Measurements from ENCODE around the gene GSG1L.

Gene GSG1L

GRCh38 chr16:27923751-27924150 lies 139.8 kb downstream of the GSG1L start:
- TF ChIP-seq, protein P1, sequence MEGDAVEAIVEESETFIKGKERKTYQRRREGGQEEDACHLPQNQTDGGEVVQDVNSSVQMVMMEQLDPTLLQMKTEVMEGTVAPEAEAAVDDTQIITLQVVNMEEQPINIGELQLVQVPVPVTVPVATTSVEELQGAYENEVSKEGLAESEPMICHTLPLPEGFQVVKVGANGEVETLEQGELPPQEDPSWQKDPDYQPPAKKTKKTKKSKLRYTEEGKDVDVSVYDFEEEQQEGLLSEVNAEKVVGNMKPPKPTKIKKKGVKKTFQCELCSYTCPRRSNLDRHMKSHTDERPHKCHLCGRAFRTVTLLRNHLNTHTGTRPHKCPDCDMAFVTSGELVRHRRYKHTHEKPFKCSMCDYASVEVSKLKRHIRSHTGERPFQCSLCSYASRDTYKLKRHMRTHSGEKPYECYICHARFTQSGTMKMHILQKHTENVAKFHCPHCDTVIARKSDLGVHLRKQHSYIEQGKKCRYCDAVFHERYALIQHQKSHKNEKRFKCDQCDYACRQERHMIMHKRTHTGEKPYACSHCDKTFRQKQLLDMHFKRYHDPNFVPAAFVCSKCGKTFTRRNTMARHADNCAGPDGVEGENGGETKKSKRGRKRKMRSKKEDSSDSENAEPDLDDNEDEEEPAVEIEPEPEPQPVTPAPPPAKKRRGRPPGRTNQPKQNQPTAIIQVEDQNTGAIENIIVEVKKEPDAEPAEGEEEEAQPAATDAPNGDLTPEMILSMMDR (conservative IDR thresholded peaks at IDR 0.05; ENCODE audit: low read length): no peak
- H3K4me3 ChIP-seq (ENCODE audit: low read length): no peak overlapping the region
- no peak for DNase-seq (ENCODE audit: low read depth)

DNA sequence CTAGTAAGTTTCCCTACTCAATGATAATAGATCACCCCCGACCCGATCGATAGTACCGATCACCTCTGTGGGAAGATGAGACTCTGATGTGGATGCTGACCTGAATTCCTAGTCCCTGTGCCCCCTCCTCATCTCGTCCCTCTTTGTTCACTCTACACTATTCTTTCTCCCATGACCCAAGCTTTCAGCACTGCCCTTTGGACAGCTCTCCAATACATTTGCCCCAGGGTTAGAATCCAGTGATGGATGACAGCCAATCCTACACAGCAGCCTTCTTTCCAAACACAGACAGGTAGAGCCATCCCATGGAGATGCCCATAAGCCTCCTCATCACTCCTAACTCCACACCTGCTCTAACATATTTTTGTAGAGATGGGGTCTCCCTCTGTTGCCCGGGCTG lies 141.1 kb downstream of the GSG1L start:
- no peak for DNase-seq (ENCODE audit: low read depth)
- TF ChIP-seq, protein P1 (conservative IDR thresholded peaks at IDR 0.05; ENCODE audit: low read length): no peak
- no peak overlapping the region for H3K4me3 ChIP-seq (ENCODE audit: low read length)

- TF ChIP-seq, protein P1 (conservative IDR thresholded peaks at IDR 0.05; ENCODE audit: low read length): no peak
- DNase-seq (ENCODE audit: low read depth): no peak
- no peak overlapping the region for H3K4me3 ChIP-seq (ENCODE audit: low read length)
Observed at GRCh38 chr16:27921134-27921533, 142.4 kb downstream of the GSG1L start.

DNA sequence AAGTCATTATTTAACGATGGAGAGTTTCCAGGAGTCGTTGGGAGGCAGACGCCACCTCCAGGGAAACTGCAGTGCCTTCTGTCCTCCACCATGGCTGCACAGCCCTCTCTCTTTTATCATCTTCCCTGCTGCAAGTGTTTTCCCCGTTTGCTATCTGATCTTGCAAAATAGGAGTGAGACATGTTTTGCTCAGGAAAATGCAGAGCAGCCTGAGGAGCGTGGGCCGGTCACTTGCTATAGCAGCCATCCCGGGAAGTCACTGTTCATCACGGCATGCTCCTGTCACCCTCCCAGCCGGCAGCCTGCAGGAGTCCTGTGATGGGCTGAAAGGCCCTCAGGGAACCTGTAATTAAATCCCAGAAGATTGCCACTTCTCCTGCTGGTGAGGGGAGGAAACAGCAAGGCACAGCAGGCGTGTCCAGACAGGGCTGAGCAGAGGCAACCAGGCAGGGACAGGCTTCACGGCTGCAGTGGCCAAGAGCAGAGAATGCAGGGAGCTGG lies 143.1 kb downstream of the GSG1L start:
- H3K4me3 ChIP-seq (ENCODE audit: low read length): no peak overlapping the region
- no peak for DNase-seq (ENCODE audit: low read depth)
- TF ChIP-seq, protein P1 (conservative IDR thresholded peaks at IDR 0.05; ENCODE audit: low read length): no peak

DNA sequence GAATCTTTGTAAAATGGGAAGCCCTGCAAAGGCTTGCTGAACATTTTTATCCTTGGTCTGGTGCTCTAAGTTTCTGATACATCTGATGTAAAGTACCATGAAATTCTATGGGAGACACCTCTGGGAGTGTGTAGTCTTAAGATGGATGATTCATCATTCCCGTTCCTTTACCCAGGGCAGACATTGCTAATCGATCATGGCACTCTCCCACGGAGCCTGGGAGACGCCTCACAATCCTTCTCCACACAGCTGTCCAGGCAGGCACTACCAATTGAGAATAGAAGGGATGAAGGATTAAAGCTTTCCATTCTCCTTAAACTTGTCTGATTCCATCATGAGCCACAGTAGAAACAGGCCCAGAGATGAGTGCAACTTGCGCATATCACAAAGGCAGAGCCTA lies 144.8 kb downstream of the GSG1L start:
- H3K4me3 ChIP-seq (ENCODE audit: low read length): no peak overlapping the region
- peak; percentile 2 for DNase-seq (ENCODE audit: low read depth)
- TF ChIP-seq, protein P1 (conservative IDR thresholded peaks at IDR 0.05; ENCODE audit: low read length): no peak

DNA sequence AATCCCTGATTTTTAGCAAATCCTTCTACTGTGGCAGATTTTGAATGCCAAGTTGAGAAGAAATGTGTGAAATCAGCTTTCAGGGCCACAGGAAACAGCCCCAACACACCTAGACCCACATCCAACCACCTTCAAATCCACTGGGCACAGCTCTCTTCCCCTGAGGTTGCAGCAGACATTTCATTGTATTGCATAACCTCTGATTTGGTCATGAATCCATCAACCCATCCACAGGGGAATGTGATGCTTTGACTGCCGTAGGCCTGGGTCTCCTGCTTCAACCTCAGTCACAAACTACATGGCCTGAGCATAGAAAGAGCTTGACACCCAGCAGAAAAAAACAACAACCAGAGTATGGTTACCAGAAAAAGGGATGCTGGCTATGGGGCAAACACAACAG lies 145.6 kb downstream of the GSG1L start:
- DNase-seq (ENCODE audit: low read depth): no peak
- TF ChIP-seq, protein P1 (conservative IDR thresholded peaks at IDR 0.05; ENCODE audit: low read length): no peak
- no peak overlapping the region for H3K4me3 ChIP-seq (ENCODE audit: low read length)

GRCh38 chr16:27911486-27911885 lies 152.0 kb downstream of the GSG1L start:
- TF ChIP-seq, protein P1 (conservative IDR thresholded peaks at IDR 0.05; ENCODE audit: low read length): no peak
- DNase-seq (ENCODE audit: low read depth): no peak
- no peak overlapping the region for H3K4me3 ChIP-seq (ENCODE audit: low read length)

Data from AG10803 (cell line).